Gastrocnemius medialis (tissue), 4 donors: Measurements from ENCODE around the gene TOR2A. TPM values are rescaled to one million over a fixed set of nuclear protein-coding genes. Genes with fewer than 3 reads are reported as not detected.

Source experiments
- ATAC-seq, 2 donors: fragments of 150-250 bp; one replicate each; pipeline ENCODE4 v1.9.1; 2016
- DNase-seq, 2 donors: peaks; one replicate each; pipeline ENCODE4 v3.0.0-alpha.2; 2019
- H3K27ac ChIP-seq, 4 donors: fragments of 200-600 bp; sonication (generic); 1 replicate in 1 of 4; 2 replicates in 3 of 4; pipeline ENCODE4 v1.5.1; 2016 to 2018; ENCODE audit warnings: mild to moderate bottlenecking in 2 of 4, moderate library complexity in 1 of 4
- H3K27me3 ChIP-seq, 3 donors: fragments of 200-600 bp; sonication (generic) in 2 of 3; 1 replicate in 1 of 3; 2 replicates in 2 of 3; pipeline versions ENCODE4 v1.5.1 to v1.6.0; 2016 to 2019; ENCODE audit warnings: mild to moderate bottlenecking in 1 of 3, moderate library complexity in 1 of 3
- H3K36me3 ChIP-seq, 2 donors: fragments of 200-600 bp; sonication (generic) in 1 of 2; one replicate each; pipeline ENCODE4 v1.5.1; 2017 to 2018
- H3K4me1 ChIP-seq, 2 donors: fragments of 200-600 bp; sonication (generic) in 1 of 2; one replicate each; pipeline ENCODE4 v1.5.1; 2016 to 2017; ENCODE audit warnings: mild to moderate bottlenecking in 2 of 2
- H3K4me3 ChIP-seq, 4 donors: fragments of 200-600 bp; sonication (generic) in 3 of 4; 1 replicate in 1 of 4; 2 replicates in 3 of 4; pipeline ENCODE4 v1.5.1; 2016 to 2019; ENCODE audit warnings: mild to moderate bottlenecking in 2 of 4
- H3K9me3 ChIP-seq, 3 donors: fragments of 200-600 bp; sonication (generic) in 2 of 3; 1 replicate in 1 of 3; 2 replicates in 2 of 3; pipeline ENCODE4 v1.5.1; 2016 to 2019
- CTCF ChIP-seq, 5 experiments: fragments of 450-650 bp in 3 of 5; fragments of 200-600 bp in 2 of 5; sonication (generic) in 2 of 5; IDR thresholded peaks in 4 of 5; conservative IDR thresholded peaks in 1 of 5; 1 replicate in 4 of 5; 2 replicates in 1 of 5; pipeline ENCODE4 v1.5.1; 2016 to 2019; ENCODE audit warnings: antibody characterized with exemption in 5 of 5, mild to moderate bottlenecking in 3 of 5, moderate library complexity in 3 of 5
- POLR2A ChIP-seq, 2 donors: fragments of 450-650 bp; IDR thresholded peaks; one replicate each; pipeline ENCODE4 v1.6.1; 2017; ENCODE audit warnings: antibody characterized with exemption in 2 of 2, mild to moderate bottlenecking in 2 of 2, moderate library complexity in 2 of 2
- in situ Hi-C, 4 donors: fragments of 200-750 bp; cut with MboI; loops; one replicate each; pipeline versions ENCODE4 v1.15.0 to v1.8.0; 2017; ENCODE audit warnings: low sequenced_read_pairs in 4 of 4
- intact Hi-C: fragments of 100-400 bp; cut with DNase I; formaldehyde crosslinking; loops from one replicate; pipeline ENCODE4 v1.15.1; 2023; ENCODE audit warnings: low total_unique reads
- total RNA-seq, 4 donors: library from RNA; depleted of rRNA; stranded (reverse); fragments of >200 nt; gene quantifications; one replicate each; pipeline versions ENCODE4 v1.1.0 to v1.2.3, GENCODE V29; 2016

TOR2A gene
- total RNA-seq, 4 donors from 2014 or later = 3.2 to 10.6 (median 9.6) TPM

GRCh38 chr9:127763918-127764384 is 28.9 kb upstream of the TOR2A start:
- Histone ChIP-seq H3K9me3 (no peaks in the 10 kb centered on the region), H3K27me3 (no peaks in the 10 kb centered on the region), H3K27ac (peak overlapping the region in 3 of 4 donors; percentile 51 to 81 (median 76)), H3K4me1 (peaks cover 6 to 8% of the 10 kb centered on the region in 2 donors), H3K4me3 (no peak overlapping the region), H3K36me3 (no peaks in the 10 kb centered on the region)
- in situ Hi-C loops (no loop called here), intact Hi-C loops (no loop called here)
- TF ChIP-seq CTCF (IDR thresholded peaks at IDR 0.05 in 4 of 5, conservative IDR thresholded peaks at IDR 0.05 in 1 of 5) = peak; percentile 16 to 55 (median 47)
- TF ChIP-seq POLR2A (IDR thresholded peaks at IDR 0.05) = no peak
- peak; percentile 47 to 62 for ATAC-seq
- no peak for DNase-seq

GRCh38 chr9:127762111-127762676 is 27.1 kb upstream of the TOR2A start:
- in situ Hi-C loops = no loop called here
- ATAC-seq = peak; percentile 46 to 66
- peak overlapping the region; percentile 29 to 81 (median 64) for H3K27ac ChIP-seq
- peaks cover 0 to under 1% (median 0%) of the 10 kb centered on the region in 3 donors for H3K27me3 ChIP-seq
- no peaks in the 10 kb centered on the region for H3K9me3 ChIP-seq
- H3K36me3 ChIP-seq = no peaks in the 10 kb centered on the region
- intact Hi-C loops = no loop called here
- H3K4me1 ChIP-seq = peaks cover 3 to 5% of the 10 kb centered on the region in 2 donors
- TF ChIP-seq CTCF (IDR thresholded peaks at IDR 0.05 in 4 of 5, conservative IDR thresholded peaks at IDR 0.05 in 1 of 5) = no peak
- TF ChIP-seq POLR2A (IDR thresholded peaks at IDR 0.05) = no peak
- H3K4me3 ChIP-seq = peak overlapping the region; percentile 16 to 38 (median 30)
- peak in 1 of 2 donors; percentile 42 for DNase-seq

- peak overlapping the region; percentile 16 to 38 (median 30) for H3K4me3 ChIP-seq
- peaks cover 0 to 3% of the 10 kb centered on the region in 2 donors for H3K4me1 ChIP-seq
- intact Hi-C loops = no loop called here
- no peaks in the 10 kb centered on the region for H3K36me3 ChIP-seq
- in situ Hi-C loops = no loop called here
- H3K27ac ChIP-seq = peak overlapping the region; percentile 29 to 81 (median 64)
- no peak for TF ChIP-seq POLR2A (IDR thresholded peaks at IDR 0.05)
- no peak for TF ChIP-seq CTCF (IDR thresholded peaks at IDR 0.05 in 4 of 5, conservative IDR thresholded peaks at IDR 0.05 in 1 of 5)
- H3K9me3 ChIP-seq = no peaks in the 10 kb centered on the region
- no peak for DNase-seq
- peak in 1 of 2 donors; percentile 19 for ATAC-seq
- peaks cover 0 to 6% (median 0%) of the 10 kb centered on the region in 3 donors for H3K27me3 ChIP-seq
Observed at GRCh38 chr9:127761491-127761956, 26.4 kb upstream of the TOR2A start.

- H3K4me3 ChIP-seq = peak overlapping the region in 2 of 4 donors; percentile 37 to 38
- TF ChIP-seq POLR2A (IDR thresholded peaks at IDR 0.05) (no peak), CTCF (IDR thresholded peaks at IDR 0.05 in 4 of 5, conservative IDR thresholded peaks at IDR 0.05 in 1 of 5) (no peak)
- intact Hi-C loops (no loop called here), in situ Hi-C loops (no loop called here)
- H3K4me1 ChIP-seq = peaks cover 0 to 3% of the 10 kb centered on the region in 2 donors
- H3K9me3 ChIP-seq = no peaks in the 10 kb centered on the region
- no peak for ATAC-seq
- no peak for DNase-seq
- no peaks in the 10 kb centered on the region for H3K36me3 ChIP-seq
- peak overlapping the region in 3 of 4 donors; percentile 51 to 81 (median 76) for H3K27ac ChIP-seq
- H3K27me3 ChIP-seq = peaks cover 0 to 9% (median 2%) of the 10 kb centered on the region in 3 donors
Observed at GRCh38 chr9:127761061-127761460, 26.0 kb upstream of the TOR2A start.
